PC-9 (cell line): Measurements from ENCODE around the gene TPRG1. TPM values are rescaled to one million over a fixed set of nuclear protein-coding genes. Genes with fewer than 3 reads are reported as not detected.

Experiments
- BruUV-seq: library from RNA; stranded (reverse); fragments of 400-500 nt; replicated peaks from 2 replicates; lab custom pipeline; 2021; lab: Mats Ljungman, UMichigan
- CTCF ChIA-PET: fragments of 300-600 bp; sonication (Branson Sonifier 250); formaldehyde crosslinking; loops from one replicate; lab custom pipeline; 2022; ENCODE audit warnings: antibody characterized with exemption; lab: Charles Lee
- POLR2A ChIA-PET: fragments of 300-600 bp; sonication (Branson Sonifier 250); formaldehyde crosslinking; loops from one replicate; lab custom pipeline; 2022; ENCODE audit warnings: antibody characterized with exemption; ENCODE audit not compliant: unreplicated experiment; lab: Charles Lee
- DNase-seq, 2 experiments: peaks; one replicate each; pipeline versions ENCODE4 v3.0.0 to v3.0.0-alpha.2; 2015 to 2022; ENCODE audit warnings: mixed read lengths in 1 of 2
- H2AFZ ChIP-seq: fragments of 200-600 bp; sonication (generic); 2 replicates; pipeline ENCODE4 v1.8.1; 2017; ENCODE audit warnings: antibody characterized with exemption
- H3F3A ChIP-seq: fragments of 200-600 bp; sonication (generic); 2 replicates; pipeline ENCODE4 v1.8.1; 2017; ENCODE audit warnings: antibody characterized with exemption, mild to moderate bottlenecking, low read depth; ENCODE audit not compliant: insufficient read depth
- H3K27ac ChIP-seq: fragments of 200-600 bp; sonication (generic); 2 replicates; pipeline ENCODE4 v1.6.1; 2016; ENCODE audit warnings: mixed run types
- H3K27me3 ChIP-seq: fragments of 200-600 bp; sonication (generic); 2 replicates; pipeline ENCODE4 v1.6.1; 2016; ENCODE audit warnings: low read depth, mixed run types; ENCODE audit not compliant: insufficient read depth
- H3K36me3 ChIP-seq: fragments of 200-600 bp; sonication (generic); 2 replicates; pipeline ENCODE4 v1.6.1; 2016; ENCODE audit warnings: low read depth, mixed run types
- H3K4me1 ChIP-seq: fragments of 200-600 bp; sonication (generic); replicated peaks from 2 replicates; pipeline ENCODE4 v1.6.1; 2016; ENCODE audit warnings: mixed run types; ENCODE audit not compliant: insufficient read depth
- H3K4me2 ChIP-seq: fragments of 200-600 bp; sonication (generic); 2 replicates; pipeline ENCODE4 v1.6.1; 2017; ENCODE audit warnings: mixed run types
- H3K4me3 ChIP-seq: fragments of 200-600 bp; sonication (generic); 2 replicates; pipeline ENCODE4 v1.6.1; 2016; ENCODE audit warnings: mixed run types
- H3K79me2 ChIP-seq: fragments of 200-600 bp; sonication (generic); 2 replicates; pipeline ENCODE4 v1.6.1; 2017; ENCODE audit warnings: low read depth, mixed run types
- H3K9me2 ChIP-seq: fragments of 200-600 bp; sonication (generic); 2 replicates; pipeline ENCODE4 v1.8.1; 2017; ENCODE audit warnings: mild to moderate bottlenecking; ENCODE audit not compliant: insufficient read depth
- H3K9me3 ChIP-seq: fragments of 200-600 bp; sonication (generic); 2 replicates; pipeline ENCODE4 v1.8.1; 2016; ENCODE audit warnings: low read depth; ENCODE audit not compliant: insufficient read depth
- H4K20me1 ChIP-seq: fragments of 200-600 bp; sonication (generic); 2 replicates; pipeline ENCODE4 v1.8.1; 2017; ENCODE audit not compliant: insufficient read depth
- EZH2 ChIP-seq: fragments of 200-600 bp; sonication (generic); IDR thresholded peaks from 2 replicates; pipeline ENCODE4 v1.8.0; 2017; ENCODE audit warnings: antibody characterized with exemption, low read depth
- intact Hi-C: fragments of 100-400 bp; cut with micrococcal nuclease; formaldehyde crosslinking; loops from one replicate; pipeline ENCODE4 v1.10.0; 2022; ENCODE audit not compliant: unreplicated experiment
- total RNA-seq: library from RNA; stranded (reverse); gene quantifications from 2 replicates; pipeline ENCODE4 v1.2.3, GENCODE V29; 2021
- TF ChIP-seq, protein P1 (sequence below): fragments of 200-600 bp; sonication (generic); conservative IDR thresholded peaks from 2 replicates; pipeline ENCODE4 v1.6.1; 2017; ENCODE audit warnings: mixed run types, antibody characterized with exemption, mild to moderate bottlenecking, moderate library complexity

TPRG1 gene
- total RNA-seq, 1 experiment from 2014 or later = 1.9 TPM

GRCh38 chr3:189275852-189276251, 104.1 kb downstream of the TPRG1 start:
- Histone ChIP-seq H3K4me2 (no peak overlapping the region), H3K36me3 (peaks cover 3% of the 10 kb centered on the region; the same call in 1 of the 2 replicates), H3K79me2 (no peaks in the 10 kb centered on the region), H3K9me3 (peaks cover 37% of the 10 kb centered on the region), H3K9me2 (no peaks in the 10 kb centered on the region), H3K27me3 (no peaks in the 10 kb centered on the region), H3K4me1 (0 out of 2 replicates have a peak, but pooled peaks cover 6% of the 10 kb centered on the region), H2AFZ (no peak overlapping the region), H3K4me3 (no peak overlapping the region), H3F3A (no peaks in the 10 kb centered on the region), H3K27ac (no peak overlapping the region), H4K20me1 (no peaks in the 10 kb centered on the region)
- DNase-seq = no peak
- TF ChIP-seq, protein P1, sequence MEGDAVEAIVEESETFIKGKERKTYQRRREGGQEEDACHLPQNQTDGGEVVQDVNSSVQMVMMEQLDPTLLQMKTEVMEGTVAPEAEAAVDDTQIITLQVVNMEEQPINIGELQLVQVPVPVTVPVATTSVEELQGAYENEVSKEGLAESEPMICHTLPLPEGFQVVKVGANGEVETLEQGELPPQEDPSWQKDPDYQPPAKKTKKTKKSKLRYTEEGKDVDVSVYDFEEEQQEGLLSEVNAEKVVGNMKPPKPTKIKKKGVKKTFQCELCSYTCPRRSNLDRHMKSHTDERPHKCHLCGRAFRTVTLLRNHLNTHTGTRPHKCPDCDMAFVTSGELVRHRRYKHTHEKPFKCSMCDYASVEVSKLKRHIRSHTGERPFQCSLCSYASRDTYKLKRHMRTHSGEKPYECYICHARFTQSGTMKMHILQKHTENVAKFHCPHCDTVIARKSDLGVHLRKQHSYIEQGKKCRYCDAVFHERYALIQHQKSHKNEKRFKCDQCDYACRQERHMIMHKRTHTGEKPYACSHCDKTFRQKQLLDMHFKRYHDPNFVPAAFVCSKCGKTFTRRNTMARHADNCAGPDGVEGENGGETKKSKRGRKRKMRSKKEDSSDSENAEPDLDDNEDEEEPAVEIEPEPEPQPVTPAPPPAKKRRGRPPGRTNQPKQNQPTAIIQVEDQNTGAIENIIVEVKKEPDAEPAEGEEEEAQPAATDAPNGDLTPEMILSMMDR = no peak
- TF ChIP-seq EZH2 = no peak
- intact Hi-C loops = loop anchor here (10.0 kb wide), 2 partner anchors 219 to 389 kb away; no protein-coding TSS in a partner anchor
- no TSS peak for BruUV-seq
- CTCF ChIA-PET = interaction anchor here (1.0 kb wide), 1 partner anchor 43 kb away, joined by 3 read pairs; no protein-coding TSS in a partner anchor
- POLR2A ChIA-PET = no interaction called here

- Histone ChIP-seq H4K20me1 (no peaks in the 10 kb centered on the region), H3K9me2 (no peaks in the 10 kb centered on the region), H3K4me3 (no peak overlapping the region), H3K79me2 (no peaks in the 10 kb centered on the region), H3F3A (no peaks in the 10 kb centered on the region), H3K27me3 (no peaks in the 10 kb centered on the region), H3K36me3 (no peaks in the 10 kb centered on the region; the same call in 1 of the 2 replicates), H2AFZ (no peak overlapping the region), H3K9me3 (peaks cover 31% of the 10 kb centered on the region), H3K27ac (no peak overlapping the region), H3K4me1 (0 out of 2 replicates have a peak, but pooled peaks cover 6% of the 10 kb centered on the region), H3K4me2 (no peak overlapping the region)
- intact Hi-C loops = loop anchor here (10.0 kb wide), 2 partner anchors 218 to 388 kb away; no protein-coding TSS in a partner anchor
- BruUV-seq = no TSS peak
- CTCF ChIA-PET = interaction anchor here (1.0 kb wide), 1 partner anchor 44 kb away, joined by 3 read pairs; no protein-coding TSS in a partner anchor
- DNase-seq = peak in 1 of 2 experiments; percentile 27
- TF ChIP-seq, protein P1 = no peak
- TF ChIP-seq EZH2 = no peak
- POLR2A ChIA-PET = no interaction called here
Measured at GRCh38 chr3:189276444-189277219, 104.9 kb downstream of the TPRG1 start.

DNA sequence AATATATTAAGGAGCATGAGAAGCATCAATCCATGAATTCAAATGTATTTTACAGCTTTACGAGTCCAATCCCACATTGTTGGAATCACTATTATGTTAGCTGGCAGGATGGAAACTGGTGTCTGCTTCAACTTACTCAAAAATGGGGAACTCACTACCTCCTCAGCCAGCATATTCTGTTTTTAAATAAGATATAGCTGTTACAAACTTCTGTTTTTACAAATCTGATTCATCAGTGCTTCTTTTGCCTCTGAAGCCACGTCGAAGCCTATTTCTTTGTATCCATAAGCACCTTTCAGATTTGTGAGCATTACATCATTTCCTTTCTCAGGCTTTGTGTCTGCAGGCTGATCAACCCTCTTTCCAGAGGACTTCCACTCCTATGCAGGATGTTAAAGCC, 105.9 kb downstream of the TPRG1 start:
- no TSS peak for BruUV-seq
- Histone ChIP-seq H4K20me1 (no peaks in the 10 kb centered on the region), H3K9me2 (no peaks in the 10 kb centered on the region), H3K9me3 (peaks cover 24% of the 10 kb centered on the region), H3K79me2 (no peaks in the 10 kb centered on the region), H3K4me2 (no peak overlapping the region), H3K4me1 (0 out of 2 replicates have a peak, but pooled peaks cover 6% of the 10 kb centered on the region), H3F3A (no peaks in the 10 kb centered on the region), H2AFZ (no peak overlapping the region), H3K4me3 (no peak overlapping the region), H3K27ac (no peak overlapping the region), H3K27me3 (no peaks in the 10 kb centered on the region), H3K36me3 (no peaks in the 10 kb centered on the region; the same call in 1 of the 2 replicates)
- DNase-seq = no peak
- intact Hi-C loops = loop anchor here (10.0 kb wide), 2 partner anchors 217 to 387 kb away; no protein-coding TSS in a partner anchor
- ChIA-PET CTCF (no interaction called here), POLR2A (interaction anchor here (0.5 kb wide), 1 partner anchor 129 kb away, joined by 12 read pairs; no protein-coding TSS in a partner anchor)
- TF ChIP-seq, protein P1 = no peak
- TF ChIP-seq EZH2 = no peak
